HG02981 (cell line): ENCODE measurements around the gene HOXB1.

Experiments used
- ATAC-seq: cut with Tn5 transposase; IDR thresholded peaks from one replicate; pipeline ENCODE4 v1.9.1; 2021; ENCODE audit warnings: mild to moderate bottlenecking, moderate library complexity; ENCODE audit not compliant: unreplicated experiment

The HOXB1 gene

DNA sequence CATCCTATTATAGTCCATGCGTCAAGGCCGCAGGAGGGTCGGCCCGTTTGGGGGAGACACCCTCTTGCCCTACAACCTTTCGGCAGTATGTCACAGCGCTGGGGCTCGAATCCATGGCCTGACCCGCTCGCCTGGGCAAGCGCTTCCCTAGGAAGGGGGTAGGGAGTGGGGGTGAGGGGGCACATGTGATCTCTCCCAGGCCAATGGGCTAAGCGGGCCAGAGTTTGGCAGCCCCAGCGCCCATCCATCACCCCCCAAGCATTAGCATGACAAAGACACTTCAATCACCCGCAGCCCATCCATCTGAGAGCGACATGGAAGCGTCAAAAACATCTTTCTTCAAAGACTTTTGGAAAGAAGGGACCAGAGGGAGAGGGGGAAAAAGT, at the start of gene HOXB1:
Gene HOXB1 (minus strand): TSS at position 125 of the 386 bp plus-strand sequence. CDS start 107 bp downstream, at position 18.
- ATAC-seq = no peak

DNA sequence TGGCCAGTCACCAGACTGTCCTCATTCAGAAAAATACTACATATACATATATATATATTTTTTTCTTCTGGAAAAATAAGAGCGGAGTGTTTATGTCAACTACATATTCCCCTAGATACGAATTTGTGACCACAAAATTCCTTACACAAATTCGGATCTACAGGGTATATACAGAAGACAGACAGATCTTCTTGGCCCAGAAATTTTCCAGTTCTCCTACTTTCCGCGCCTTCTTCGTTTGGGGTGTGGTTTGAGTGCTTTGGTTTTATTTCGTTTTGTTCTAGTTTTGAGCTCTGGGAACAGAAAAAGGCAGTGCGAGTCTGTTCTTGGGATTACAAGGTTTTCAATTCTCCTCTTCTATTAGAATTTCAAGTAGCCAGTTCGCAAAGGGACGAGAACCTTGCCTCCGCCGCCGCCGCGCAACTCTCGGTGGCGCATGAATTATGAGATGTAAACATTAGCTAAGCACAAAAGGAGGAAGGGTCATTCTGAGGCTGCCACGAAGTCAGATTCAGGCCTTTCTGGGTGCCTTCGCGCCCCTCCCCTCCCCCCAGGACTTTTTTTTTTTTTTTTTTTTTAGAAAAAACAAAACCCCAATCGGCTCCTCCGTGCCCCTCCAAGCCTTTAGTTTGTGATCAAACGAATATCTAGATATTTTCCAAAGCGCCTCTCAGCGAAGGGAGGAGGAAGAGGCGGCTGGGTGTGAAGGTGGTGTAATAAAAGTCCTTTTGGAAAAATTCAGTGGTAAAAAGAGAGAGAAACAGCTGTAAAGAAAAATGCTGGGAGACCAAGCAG, 49.1 kb upstream of the HOXB1 start:
- ATAC-seq = no peak

DNA sequence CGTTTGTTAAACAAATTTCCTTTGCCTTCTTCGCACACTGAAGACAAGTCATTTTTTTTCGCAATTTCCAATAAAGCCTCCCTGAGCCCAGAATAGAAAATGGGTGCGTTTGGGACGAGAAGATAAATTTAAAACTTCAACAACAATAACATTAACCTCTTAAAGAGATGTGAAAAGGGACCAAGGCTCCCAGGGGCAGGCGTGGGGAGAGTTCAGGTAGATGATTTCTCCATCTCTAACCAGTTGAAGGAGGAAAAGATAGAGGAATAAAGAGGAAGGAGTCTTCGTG, 48.6 kb upstream of the HOXB1 start:
- ATAC-seq = no peak

DNA sequence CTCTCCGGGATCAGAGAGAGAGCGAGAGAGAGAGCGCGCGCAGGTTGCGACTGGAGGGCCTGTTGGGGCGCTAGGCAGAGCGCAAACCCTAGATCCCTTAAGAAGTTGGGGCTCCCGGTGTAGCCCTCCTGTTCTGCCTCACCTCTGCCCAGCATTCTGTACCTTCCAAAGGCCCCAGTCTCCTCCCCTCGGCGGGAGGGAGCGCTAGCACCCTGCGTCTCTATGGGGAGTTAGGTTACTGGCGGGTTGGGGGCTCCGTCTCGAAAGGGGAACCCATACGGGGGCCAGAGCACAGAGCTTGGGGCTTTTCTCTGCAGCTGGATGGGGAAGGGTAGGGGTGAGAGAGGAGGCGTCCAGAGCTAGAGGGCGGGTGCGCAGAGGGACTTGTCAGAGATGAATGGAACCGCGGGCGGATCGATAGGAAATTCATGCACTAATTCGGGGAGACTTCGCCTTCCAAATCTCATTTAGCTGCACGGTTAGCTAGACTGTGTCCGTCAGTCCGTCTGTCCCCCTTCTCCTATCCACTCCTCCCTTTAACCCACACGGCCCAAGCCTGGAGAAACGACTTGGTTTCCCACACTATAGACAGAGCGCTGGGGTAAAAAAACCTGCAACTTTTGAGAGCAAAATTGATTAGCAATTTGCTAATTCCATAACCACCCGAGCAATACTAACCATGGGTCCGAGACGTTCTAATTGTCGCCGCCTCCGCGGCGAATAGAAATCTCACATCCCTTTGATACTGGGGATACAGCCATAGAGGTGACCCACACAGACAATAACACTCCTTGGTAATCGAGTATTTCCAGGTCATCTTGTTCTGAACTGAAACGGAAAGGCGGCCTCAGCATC, 48.0 kb upstream of the HOXB1 start:
- ATAC-seq = no peak

DNA sequence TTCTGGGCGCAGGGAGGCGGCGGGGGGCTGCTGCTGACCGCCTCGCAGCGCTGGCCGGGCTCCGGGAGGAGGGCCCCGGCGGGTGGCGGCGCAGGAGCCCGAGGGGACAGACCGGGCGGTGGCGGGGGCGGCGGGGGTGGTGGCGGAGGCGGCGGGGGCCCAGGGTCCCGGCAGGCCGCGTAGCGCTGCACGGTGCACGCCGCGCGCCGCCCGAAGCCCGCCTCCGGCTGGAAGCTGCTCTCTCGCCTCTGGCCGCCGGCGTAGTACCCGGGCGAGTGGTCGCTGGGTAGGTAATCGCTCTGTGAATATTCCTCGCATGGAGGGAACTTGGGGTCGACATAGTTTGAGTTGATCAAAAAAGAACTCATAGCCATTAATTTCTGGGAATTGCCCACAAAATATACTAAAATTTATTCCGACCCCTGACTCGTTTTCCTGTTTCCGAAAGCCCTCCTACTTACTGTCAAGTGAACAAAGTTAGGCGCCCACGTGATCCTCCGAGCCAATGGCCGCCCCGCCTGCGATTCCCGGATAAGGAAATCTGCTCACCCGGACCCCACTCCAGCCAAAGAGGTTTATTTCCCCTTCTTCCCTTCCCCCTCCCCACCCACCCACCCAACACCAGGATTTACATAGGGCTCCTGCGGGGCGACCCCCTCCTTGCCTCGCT, 47.3 kb upstream of the HOXB1 start, which contains the start of gene HOXB4:
Gene HOXB4 (minus strand): TSS at position 405 of the 670 bp plus-strand sequence. CDS start 31 bp downstream, at position 374.
- ATAC-seq = no peak

DNA sequence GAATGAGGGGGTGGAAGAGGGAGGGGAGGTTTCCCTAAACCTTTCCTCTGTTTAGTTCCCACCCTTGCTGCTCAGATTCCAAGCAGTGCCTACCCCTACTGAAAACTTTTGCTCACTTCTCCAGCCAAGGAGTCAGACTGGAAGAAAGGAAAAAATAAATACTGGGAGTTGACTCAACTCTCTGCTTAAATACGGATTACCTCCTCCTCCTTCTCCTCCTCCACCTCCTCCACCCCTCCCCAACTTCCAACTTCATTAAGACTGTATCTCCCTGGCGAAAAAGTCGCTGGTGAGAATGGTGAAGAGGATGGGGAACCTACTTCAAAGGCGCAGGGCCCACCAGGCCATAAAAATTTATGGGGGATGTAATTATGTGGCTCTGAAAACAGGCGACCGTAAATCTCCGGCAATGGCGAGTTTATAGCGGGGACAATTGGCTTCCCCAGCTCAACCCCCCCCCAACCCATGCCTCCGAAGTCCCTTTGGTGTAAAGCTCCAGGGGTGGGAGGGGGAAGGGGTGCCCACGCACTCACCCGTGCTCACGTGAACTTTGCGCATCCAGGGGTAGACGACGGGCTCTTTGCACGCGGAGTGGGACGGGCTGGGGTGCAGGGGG, 46.6 kb upstream of the HOXB1 start:
- no peak for ATAC-seq

DNA sequence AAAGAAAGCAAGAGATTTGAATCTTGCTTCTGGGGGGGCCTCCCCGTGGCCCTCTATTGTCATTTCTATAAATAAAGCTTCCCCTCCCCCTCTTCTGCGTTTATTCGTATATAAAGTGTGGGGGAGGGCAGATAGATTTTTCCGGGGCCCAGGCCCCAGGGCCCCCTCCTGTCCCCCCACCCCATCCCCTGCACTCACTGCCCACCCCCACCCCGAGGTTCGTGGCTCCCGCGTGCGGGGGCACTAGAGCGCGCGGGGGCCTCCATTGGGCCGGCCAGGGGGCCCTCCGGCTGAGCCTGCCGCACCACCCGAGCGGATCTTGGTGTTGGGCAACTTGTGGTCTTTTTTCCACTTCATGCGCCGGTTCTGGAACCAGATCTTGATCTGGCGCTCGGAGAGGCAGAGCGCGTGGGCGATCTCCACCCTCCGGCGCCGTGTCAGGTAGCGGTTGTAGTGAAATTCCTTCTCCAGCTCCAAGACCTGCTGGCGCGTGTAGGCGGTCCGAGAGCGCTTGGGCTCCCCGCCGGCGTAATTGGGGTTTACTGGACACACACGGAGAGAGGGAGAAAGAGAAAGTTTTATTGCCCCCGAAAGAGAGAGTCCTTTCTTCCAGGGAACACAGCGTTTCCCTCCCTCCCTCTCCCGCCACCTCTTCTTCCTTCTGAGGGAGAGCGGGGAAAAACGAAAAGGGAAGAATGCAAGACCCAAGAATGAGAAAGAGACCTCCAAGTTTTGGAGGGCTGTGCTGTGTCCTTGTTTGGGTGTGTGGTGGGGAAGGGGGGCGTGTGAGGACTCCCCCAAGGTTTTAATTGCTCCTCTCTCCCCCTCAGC, 45.9 kb upstream of the HOXB1 start:
- ATAC-seq = no peak

DNA sequence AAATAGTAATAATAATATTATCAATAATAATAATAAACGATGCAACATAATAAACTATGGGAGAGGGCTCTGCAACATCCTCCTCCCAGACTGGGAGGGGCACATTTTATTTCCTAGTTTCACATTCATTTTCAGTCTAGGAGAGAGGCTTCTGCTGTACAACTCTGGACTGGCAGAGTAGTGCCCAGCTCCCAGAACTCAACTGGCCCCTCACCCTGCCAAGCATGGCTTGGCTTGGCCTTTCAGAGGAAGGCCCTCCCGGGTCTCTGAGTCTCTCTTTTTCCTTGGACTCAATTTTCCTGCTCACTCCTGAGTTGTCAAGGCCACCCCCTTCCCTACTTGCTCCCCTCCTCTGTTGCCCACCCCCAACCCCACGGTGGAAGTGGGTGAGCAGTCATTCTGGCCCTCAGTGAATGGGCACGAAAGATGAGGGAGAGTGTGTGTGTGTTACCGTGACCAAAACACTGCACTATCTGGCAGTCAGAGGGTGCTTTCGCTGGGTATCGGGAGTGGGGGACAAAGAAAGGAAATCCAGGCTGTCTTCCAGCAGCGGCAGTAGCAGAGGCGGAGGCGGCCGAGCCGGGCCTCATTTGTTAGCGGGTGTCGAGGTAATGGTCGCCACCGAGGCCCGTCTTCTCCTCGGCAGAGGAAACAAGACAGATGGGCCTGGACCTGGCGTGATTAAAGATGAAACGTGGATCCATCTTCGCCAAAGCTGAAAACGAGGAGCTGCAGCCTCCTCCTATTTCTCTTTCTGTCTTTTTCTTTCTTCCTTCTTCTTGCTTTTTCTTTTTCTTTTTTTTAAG, 45.1 kb upstream of the HOXB1 start:
- ATAC-seq = no peak

DNA sequence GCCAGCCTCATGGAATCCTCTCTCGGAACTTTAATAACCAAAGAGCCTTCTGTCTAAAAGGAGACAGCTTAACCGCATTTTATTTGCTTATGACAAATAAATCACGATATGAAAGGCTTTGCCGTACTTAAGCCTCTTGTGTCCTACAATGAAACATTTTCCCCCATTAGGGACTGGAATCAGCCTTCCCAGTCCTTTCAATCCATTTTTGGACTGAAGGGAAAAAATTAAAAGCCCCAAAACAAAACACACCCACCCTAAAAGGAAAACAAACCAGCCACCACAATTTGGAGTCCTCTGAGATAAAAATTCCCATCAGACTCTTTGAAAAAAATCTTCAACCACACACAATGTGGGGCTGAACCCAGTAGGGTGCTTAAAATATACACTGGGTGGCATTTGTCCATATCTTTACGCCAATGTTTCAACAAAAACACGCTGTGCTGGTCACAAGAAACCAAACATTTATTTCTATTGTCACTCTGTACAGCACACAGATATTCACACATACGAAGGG, 44.3 kb upstream of the HOXB1 start:
- no peak for ATAC-seq

DNA sequence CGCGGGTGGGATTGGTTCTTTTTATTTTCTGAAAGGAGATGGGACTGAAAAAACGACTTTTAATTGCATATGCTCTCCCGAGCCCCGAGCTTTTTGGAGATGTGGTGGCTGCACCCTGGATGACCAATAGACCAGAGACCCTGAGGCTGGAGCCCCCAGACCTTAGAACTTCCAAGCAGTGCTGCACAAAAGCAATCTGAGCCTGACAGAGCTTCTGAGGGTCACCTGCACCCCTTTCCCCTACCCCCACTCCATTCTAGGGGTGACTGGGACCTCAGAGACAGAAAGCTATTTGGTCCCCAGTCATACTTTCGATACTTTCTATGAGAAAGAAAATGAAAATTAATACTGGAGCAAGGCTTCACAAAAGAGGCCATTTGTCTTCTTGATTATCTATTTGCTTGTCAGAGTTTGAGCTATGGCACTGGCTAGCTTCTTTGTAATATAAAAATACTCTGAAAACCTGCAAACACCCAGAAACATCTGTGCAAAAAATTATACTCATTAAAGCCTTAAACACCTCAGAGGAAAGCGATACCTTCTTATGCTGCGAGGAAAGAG, 43.8 kb upstream of the HOXB1 start:
- no peak for ATAC-seq

DNA sequence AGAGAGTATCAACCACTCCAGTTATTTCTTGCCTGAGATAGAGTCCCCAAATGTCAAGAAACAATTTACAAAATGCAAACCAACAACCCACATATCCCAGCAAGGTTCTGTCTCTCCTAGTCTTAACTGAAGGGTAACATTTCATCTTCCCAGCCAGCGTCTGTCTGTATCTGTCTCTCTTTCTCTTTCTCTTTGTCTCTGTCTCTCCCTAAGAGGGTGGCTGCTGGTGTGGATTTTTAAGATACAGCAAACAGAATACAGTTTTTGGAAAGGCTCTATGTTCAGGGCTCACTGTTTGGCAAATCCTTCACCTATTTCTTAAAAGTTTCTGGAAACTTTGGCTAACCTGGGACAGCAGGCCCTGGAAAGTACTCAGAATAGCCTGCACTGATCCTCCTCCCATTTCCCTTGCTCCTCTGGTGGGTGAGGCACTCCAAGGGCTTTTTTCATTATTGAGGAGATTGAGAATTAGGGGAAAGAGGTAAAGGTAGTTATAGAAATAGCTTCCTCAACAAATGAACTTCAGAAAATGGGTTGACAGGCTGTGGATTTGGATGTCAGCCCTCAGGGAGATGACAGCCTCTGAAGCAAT, 41.1 kb upstream of the HOXB1 start:
- ATAC-seq = no peak

DNA sequence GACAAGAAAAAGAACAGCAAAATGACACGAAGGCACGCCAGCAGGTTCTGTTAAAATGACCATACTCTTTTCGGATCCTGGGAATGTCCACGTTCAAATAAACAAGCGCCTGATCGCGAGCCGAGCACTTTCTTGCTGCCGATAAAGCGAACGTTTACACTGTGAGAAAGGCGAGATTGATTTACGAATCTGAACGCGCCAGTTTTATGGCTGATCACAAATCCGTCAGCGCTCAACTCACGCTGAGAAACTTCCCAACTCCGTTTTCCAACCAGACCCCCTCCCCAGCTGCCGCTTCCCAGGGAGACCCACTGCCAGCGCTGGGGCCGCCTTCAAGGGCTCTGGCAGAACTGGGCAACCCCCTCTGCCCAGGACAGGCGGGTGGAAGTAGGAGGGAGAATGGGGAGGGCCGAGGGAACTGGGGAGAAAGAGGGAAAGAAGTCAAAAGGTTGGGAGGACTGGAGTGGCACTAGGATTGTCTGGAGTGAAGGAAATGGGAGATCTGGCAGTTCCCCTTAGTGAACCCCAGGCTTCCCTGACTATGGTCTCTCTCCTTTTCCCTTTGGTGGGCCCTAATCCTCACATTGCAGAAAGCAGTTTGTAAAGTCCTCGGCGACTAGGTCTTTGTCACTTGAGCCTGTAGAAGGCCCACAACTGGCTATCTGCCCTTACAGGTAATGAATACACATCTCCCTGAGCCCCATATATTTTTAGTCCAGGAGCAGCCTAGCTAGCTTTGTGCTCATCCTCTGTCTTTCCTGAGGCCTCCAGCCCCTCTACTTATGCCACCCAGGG, 40.4 kb upstream of the HOXB1 start:
- no peak for ATAC-seq

DNA sequence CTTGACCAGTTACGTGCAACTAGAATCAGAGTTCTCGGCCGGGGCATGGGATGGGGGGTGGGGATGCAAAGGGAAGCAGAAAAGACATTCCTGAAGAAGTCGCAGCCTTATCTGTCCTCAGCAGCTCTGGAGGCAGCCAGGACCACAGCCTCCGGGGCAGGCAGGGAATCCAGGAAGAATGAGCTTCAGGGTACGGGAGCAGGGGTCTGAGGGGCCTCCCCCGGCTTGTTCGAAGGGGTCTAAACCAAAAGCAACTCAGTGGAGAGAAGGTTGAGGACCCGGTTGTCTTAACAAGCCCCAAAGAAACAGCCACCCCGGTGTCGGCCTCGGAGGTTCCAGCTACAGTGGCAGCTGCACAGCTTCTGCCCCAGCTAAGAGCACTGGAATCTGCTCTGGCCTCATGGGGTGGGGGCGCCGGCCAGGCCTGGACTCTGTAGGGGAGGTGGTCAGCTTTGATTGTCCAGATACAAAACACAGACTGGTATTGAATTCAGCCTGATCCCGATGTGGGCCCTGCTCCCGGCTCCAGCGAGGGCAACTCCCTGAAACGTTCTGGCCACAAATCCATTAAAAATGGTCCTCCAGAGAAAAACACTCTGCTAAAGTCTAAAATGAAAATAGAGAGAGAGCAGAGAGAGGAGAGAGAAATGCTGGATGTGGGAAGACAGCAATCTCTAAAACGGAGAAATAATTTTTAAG, 39.7 kb upstream of the HOXB1 start:
- ATAC-seq = no peak

DNA sequence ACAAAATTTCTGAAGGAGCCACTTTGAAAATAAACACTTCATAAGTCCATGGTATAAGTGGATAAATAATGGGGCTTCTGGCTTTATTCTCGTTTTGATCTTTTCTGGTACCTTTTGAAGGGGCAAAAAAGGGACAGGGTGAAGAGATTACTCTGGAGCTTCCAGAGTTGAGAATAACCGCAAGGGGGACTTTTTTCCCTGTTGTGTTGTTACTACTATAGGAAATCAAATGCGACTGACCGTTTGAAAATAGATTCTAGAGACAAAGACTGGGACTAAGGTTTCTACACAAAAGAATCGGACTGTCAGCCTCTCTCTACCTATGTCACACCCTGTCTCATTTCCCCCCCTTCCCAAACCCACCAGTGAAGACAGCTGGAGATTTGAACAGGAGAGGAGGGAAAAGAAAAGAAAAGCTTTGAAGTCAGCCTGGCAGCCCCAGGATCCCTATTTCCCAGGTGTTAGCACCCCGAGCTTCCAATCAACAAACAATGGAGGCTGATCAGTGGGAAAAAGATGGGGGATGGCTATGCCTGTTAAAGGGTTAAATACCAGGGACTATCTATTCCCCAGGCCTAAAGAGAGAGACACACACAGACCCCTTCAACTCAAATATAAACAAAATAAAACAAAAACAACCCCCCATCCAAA, 39.0 kb upstream of the HOXB1 start:
- no peak for ATAC-seq

DNA sequence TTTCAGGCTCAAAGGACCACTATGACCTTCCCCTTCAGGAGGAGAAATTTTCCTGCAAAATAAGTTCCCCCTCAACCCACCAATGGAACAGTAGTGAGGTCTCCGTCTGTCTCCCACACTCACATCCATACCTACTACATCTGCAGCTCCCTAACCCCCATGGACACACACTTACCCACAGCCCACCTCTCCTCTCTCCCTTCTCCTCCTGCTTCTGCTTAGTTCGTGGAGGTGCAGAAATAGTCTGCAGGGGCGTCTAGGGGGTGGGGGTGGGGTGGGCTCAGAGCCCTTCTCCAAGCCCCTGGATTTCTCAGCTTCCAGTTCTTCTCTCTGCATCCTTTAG, 38.4 kb upstream of the HOXB1 start:
- no peak for ATAC-seq

DNA sequence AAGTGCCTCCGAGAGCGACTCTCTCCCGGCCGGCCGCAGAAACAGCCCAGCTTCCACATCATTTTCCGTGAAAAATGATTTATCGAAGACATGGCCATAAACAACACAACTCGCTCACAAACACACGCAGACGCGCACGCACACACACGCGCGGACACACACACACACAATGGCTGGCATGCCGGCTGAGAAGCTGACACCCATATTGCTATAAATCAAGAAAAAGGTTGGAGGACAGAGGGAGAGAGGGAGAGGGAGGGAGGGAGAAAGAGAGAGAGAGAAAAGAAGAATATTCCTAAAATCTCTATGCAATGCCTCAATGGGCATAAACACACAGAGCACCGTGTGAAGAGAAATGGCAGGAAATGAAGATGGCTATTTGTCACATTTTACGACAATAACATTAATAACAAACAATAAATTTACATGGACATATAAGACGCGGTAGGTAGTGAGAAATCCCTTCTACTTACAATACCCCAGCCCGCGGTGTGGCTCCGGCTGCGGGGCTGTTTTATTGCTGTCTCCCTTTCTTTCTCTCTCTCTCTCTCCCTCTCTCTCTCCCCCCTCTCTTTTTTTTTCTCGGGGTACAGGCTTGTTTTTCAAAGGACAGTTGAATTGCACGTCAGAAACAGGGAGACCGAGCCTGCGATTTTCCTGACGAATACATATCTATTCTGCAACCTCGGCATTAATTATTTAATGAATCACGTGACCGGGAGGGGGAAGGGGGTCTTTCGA, 37.9 kb upstream of the HOXB1 start:
- ATAC-seq = no peak
